GM12878 (cell line): Measurements from ENCODE around the gene GKN2. TPM values are rescaled to one million over a fixed set of nuclear protein-coding genes. Genes with fewer than 3 reads are reported as not detected.

Source experiments
- BCL11A ChIP-seq: IDR thresholded peaks from 2 replicates; pipeline ENCODE4 v1.6.1; 2011; ENCODE audit warnings: low read depth, low read length
- CBFB ChIP-seq: IDR thresholded peaks from 2 replicates; pipeline ENCODE4 v1.6.1; 2016; ENCODE audit warnings: antibody characterized with exemption, low read depth
- CTCF ChIP-seq, 3 experiments: IDR thresholded peaks in 2 of 3; conservative IDR thresholded peaks in 1 of 3; 2 replicates each; pipeline ENCODE4 v1.5.1; 2011; ENCODE audit warnings: low read depth in 3 of 3, low read length in 3 of 3, mild to moderate bottlenecking in 3 of 3, control low read depth in 2 of 3, moderate library complexity in 2 of 3, inconsistent platforms in 1 of 3, mixed read lengths in 1 of 3; ENCODE audit not compliant: control insufficient read depth in 2 of 3, insufficient read depth in 1 of 3; ENCODE audit errors: extremely low read depth in 1 of 3
- ELK1 ChIP-seq: IDR thresholded peaks from 2 replicates; pipeline ENCODE4 v1.6.1; 2012; ENCODE audit warnings: low read depth, low read length, improper control_type of control experiment
- SKIL ChIP-seq: fragments of 450-650 bp; IDR thresholded peaks from 2 replicates; pipeline ENCODE4 v1.6.1; 2017; ENCODE audit warnings: mild to moderate bottlenecking, low read depth, inconsistent platforms; ENCODE audit not compliant: poor library complexity, severe bottlenecking
- SUZ12 ChIP-seq: fragments of 200-600 bp; sonication (generic); IDR thresholded peaks from one replicate; pipeline ENCODE4 v1.6.1; 2018; ENCODE audit warnings: antibody characterized with exemption, mild to moderate bottlenecking; ENCODE audit not compliant: unreplicated experiment
- ZSCAN29 ChIP-seq: fragments of 450-650 bp; IDR thresholded peaks from 2 replicates; pipeline ENCODE4 v1.6.1; 2017; ENCODE audit warnings: mild to moderate bottlenecking, moderate library complexity
- polyA plus RNA-seq, 11 experiments: library from polyadenylated mRNA; depleted of rRNA in 4 of 11; unstranded in 6 of 11; stranded (reverse) in 5 of 11; fragments of >200 nt; fragmentation: Nextera tagmentation in 4 of 11; fragmentation: Illumina TruSeq in 1 of 11; extraction: Ambion mirVana in 4 of 11; extraction: Trizol in 1 of 11; gene quantifications; 1 replicate in 1 of 11; 2 replicates in 10 of 11; pipeline versions ENCODE4 v1.2.1 to v1.2.3, GENCODE V29; 2011 to 2016; ENCODE audit warnings: inconsistent platforms in 2 of 11, missing spikeins in 2 of 11, low read depth in 1 of 11
- total RNA-seq, 4 experiments: library from RNA; depleted of rRNA in 3 of 4; stranded (reverse); fragments of >200 nt in 3 of 4; fragmentation: Illumina TruSeq in 1 of 4; extraction: Trizol in 1 of 4; gene quantifications; 2 replicates each; pipeline versions ENCODE4 v1.2.1 to v1.2.3, GENCODE V29; 2013 to 2021

GKN2 gene
- total and polyA plus RNA-seq, 10 of the 15 experiments (the other 5 are each of a cell fraction or from before 2014, with no cell fraction given) = not detected

GRCh38 chr2:68918497-68918896, 34.2 kb downstream of the GKN2 start (continued):
- TF ChIP-seq CTCF (IDR thresholded peaks at IDR 0.05 in 2 of 3, conservative IDR thresholded peaks at IDR 0.05 in 1 of 3; ENCODE audit: control insufficient read depth in 2 of 3, extremely low read depth in 1 of 3, insufficient read depth in 1 of 3, low read depth in 3 of 3, low read length in 3 of 3) = no peak
- no peak for TF ChIP-seq SUZ12
- no peak for TF ChIP-seq ELK1
- no peak for TF ChIP-seq BCL11A
- no peak for TF ChIP-seq SKIL
- no peak for TF ChIP-seq CBFB
- no peak for TF ChIP-seq ZSCAN29
- TF ChIP-seq, all 136 proteins: peak for 0
